HepG2 (cell line): ENCODE measurements around the gene SYTL1. TPM values are rescaled to one million over a fixed set of nuclear protein-coding genes. Genes with fewer than 3 reads are reported as not detected.

Source experiments
- ELF3 ChIP-seq: IDR thresholded peaks from 2 replicates; pipeline ENCODE4 v1.6.1; 2016; ENCODE audit warnings: missing genetic modification reagents, missing compliant biosample characterization
- ESRRA ChIP-seq: sonication (generic); formaldehyde crosslinking; IDR thresholded peaks from 2 replicates; pipeline ENCODE4 v1.5.1; 2020; ENCODE audit warnings: mild to moderate bottlenecking, low read depth, missing genetic modification reagents
- GMEB1 ChIP-seq: sonication (generic); formaldehyde crosslinking; IDR thresholded peaks from 2 replicates; pipeline ENCODE4 v1.5.1; 2020; ENCODE audit warnings: missing genetic modification reagents, mild to moderate bottlenecking, borderline replicate concordance
- HNRNPH1 ChIP-seq: fragments of 200-400 bp; formaldehyde crosslinking; optimal IDR thresholded peaks from 2 replicates; pipeline ENCODE3; 2017; ENCODE audit warnings: mild to moderate bottlenecking, low read depth, low read length
- MTA1 ChIP-seq: sonication (generic); formaldehyde crosslinking; IDR thresholded peaks from 2 replicates; pipeline ENCODE4 v1.4.0; 2020; ENCODE audit warnings: missing genetic modification reagents, mild to moderate bottlenecking, borderline replicate concordance
- MZF1 ChIP-seq: sonication (generic); formaldehyde crosslinking; IDR thresholded peaks from 2 replicates; pipeline ENCODE4 v1.8.1; 2023; ENCODE audit warnings: mild to moderate bottlenecking, missing genetic modification reagents, borderline replicate concordance
- NKX3-1 ChIP-seq: sonication (generic); formaldehyde crosslinking; IDR thresholded peaks from 2 replicates; pipeline ENCODE4 v1.5.0; 2020; ENCODE audit warnings: missing genetic modification reagents
- RBM39 ChIP-seq: fragments of 200-400 bp; formaldehyde crosslinking; IDR thresholded peaks from one replicate; pipeline ENCODE4 v1.6.1; 2018; ENCODE audit warnings: antibody characterized with exemption, mild to moderate bottlenecking, low read depth, low read length; ENCODE audit not compliant: poor library complexity, severe bottlenecking
- RFXAP ChIP-seq: sonication (generic); formaldehyde crosslinking; IDR thresholded peaks from 2 replicates; pipeline ENCODE4 v1.4.0; 2020; ENCODE audit warnings: missing genetic modification reagents, borderline replicate concordance
- SALL2 ChIP-seq: sonication (generic); formaldehyde crosslinking; IDR thresholded peaks from 2 replicates; pipeline ENCODE4 v1.8.1; 2023; ENCODE audit warnings: mild to moderate bottlenecking, missing genetic modification reagents, inconsistent platforms
- ZEB1 ChIP-seq: IDR thresholded peaks from 2 replicates; pipeline ENCODE4 v1.6.1; 2012; ENCODE audit warnings: mild to moderate bottlenecking, low read depth, inconsistent platforms; ENCODE audit not compliant: insufficient replicate concordance
- ZNF563 ChIP-seq: sonication (generic); formaldehyde crosslinking; IDR thresholded peaks from 2 replicates; pipeline ENCODE4 v1.8.0; 2022; ENCODE audit warnings: mild to moderate bottlenecking, moderate library complexity, missing genetic modification reagents
- ZNF672 ChIP-seq: sonication (generic); formaldehyde crosslinking; IDR thresholded peaks from 2 replicates; pipeline ENCODE4 v1.8.1; 2022; ENCODE audit warnings: missing genetic modification reagents
- ZSCAN22 ChIP-seq: sonication (generic); formaldehyde crosslinking; IDR thresholded peaks from 2 replicates; pipeline ENCODE4 v1.4.0; 2020; ENCODE audit warnings: mild to moderate bottlenecking, missing genetic modification reagents
- polyA plus RNA-seq, 8 experiments: library from polyadenylated mRNA; depleted of rRNA in 3 of 8; stranded (reverse) in 7 of 8; unstranded in 1 of 8; fragments of >200 nt; fragmentation: Illumina TruSeq in 4 of 8; extraction: Trizol in 4 of 8; gene quantifications; 2 replicates each; pipeline versions ENCODE4 v1.2.1 to v1.2.3, GENCODE V29; 2011 to 2016; ENCODE audit warnings: low read depth in 4 of 8, missing spikeins in 1 of 8, mixed read lengths in 1 of 8; ENCODE audit not compliant: insufficient read depth in 1 of 8
- total RNA-seq, 5 experiments: library from RNA; depleted of rRNA; stranded (reverse); fragments of >200 nt; fragmentation: Illumina TruSeq; extraction: Trizol; gene quantifications; 2 replicates each; pipeline ENCODE4 v1.2.3, GENCODE V29; 2016; ENCODE audit warnings: low read depth in 1 of 5
- TF ChIP-seq, protein P1 (sequence below): sonication (generic); formaldehyde crosslinking; IDR thresholded peaks from one replicate; pipeline ENCODE4 v1.5.1; 2020; ENCODE audit warnings: mild to moderate bottlenecking, missing genetic modification reagents; ENCODE audit errors: not compliant biosample characterization
- TF ChIP-seq, protein P2 (sequence below): sonication (generic); formaldehyde crosslinking; IDR thresholded peaks from 2 replicates; pipeline ENCODE4 v1.5.1; 2020; ENCODE audit warnings: mild to moderate bottlenecking, missing genetic modification reagents

The SYTL1 gene
- total and polyA plus RNA-seq, 2 of the 13 experiments (the other 11 are each of a cell fraction or from before 2014, with no cell fraction given) = 11.1 to 17.8 TPM

GRCh38 chr1:27341525-27342252 is at the start of gene SYTL1 (continued):
- TF ChIP-seq, protein P1, sequence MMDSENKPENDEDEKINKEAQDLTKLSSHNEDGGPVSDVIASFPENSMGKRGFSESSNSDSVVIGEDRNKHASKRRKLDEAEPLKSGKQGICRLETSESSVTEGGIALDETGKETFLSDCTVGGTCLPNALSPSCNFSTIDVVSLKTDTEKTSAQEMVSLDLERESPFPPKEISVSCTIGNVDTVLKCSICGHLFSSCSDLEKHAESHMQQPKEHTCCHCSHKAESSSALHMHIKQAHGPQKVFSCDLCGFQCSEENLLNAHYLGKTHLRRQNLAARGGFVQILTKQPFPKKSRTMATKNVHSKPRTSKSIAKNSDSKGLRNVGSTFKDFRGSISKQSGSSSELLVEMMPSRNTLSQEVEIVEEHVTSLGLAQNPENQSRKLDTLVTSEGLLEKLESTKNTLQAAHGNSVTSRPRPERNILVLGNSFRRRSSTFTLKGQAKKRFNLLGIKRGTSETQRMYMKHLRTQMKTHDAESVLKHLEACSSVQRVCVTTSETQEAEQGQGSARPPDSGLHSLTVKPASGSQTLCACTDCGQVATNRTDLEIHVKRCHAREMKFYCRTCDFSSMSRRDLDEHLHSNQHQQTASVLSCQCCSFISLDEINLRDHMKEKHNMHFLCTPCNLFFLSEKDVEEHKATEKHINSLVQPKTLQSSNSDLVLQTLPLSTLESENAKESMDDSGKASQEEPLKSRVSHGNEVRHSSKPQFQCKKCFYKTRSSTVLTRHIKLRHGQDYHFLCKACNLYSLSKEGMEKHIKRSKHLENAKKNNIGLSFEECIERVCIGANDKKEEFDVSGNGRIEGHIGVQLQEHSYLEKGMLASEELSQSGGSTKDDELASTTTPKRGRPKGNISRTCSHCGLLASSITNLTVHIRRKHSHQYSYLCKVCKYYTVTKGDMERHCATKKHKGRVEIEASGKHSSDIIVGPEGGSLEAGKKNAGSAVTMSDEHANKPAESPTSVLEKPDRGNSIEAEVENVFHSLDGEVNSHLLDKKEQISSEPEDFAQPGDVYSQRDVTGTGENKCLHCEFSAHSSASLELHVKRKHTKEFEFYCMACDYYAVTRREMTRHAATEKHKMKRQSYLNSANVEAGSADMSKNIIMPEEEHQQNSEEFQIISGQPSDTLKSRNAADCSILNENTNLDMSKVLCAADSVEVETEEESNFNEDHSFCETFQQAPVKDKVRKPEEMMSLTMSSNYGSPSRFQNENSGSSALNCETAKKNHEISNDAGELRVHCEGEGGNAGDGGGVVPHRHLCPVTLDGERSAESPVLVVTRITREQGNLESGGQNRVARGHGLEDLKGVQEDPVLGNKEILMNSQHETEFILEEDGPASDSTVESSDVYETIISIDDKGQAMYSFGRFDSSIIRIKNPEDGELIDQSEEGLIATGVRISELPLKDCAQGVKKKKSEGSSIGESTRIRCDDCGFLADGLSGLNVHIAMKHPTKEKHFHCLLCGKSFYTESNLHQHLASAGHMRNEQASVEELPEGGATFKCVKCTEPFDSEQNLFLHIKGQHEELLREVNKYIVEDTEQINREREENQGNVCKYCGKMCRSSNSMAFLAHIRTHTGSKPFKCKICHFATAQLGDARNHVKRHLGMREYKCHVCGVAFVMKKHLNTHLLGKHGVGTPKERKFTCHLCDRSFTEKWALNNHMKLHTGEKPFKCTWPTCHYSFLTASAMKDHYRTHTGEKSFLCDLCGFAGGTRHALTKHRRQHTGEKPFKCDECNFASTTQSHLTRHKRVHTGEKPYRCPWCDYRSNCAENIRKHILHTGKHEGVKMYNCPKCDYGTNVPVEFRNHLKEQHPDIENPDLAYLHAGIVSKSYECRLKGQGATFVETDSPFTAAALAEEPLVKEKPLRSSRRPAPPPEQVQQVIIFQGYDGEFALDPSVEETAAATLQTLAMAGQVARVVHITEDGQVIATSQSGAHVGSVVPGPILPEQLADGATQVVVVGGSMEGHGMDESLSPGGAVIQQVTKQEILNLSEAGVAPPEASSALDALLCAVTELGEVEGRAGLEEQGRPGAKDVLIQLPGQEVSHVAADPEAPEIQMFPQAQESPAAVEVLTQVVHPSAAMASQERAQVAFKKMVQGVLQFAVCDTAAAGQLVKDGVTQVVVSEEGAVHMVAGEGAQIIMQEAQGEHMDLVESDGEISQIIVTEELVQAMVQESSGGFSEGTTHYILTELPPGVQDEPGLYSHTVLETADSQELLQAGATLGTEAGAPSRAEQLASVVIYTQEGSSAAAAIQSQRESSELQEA (CRISPR knock-in tag) = no peak
- TF ChIP-seq ZSCAN22 (CRISPR knock-in tag) (no peak), ELF3 (peak; percentile 45; the same call in 1 of the 2 replicates), RBM39 (no peak), MTA1 (CRISPR knock-in tag) (no peak), MZF1 (CRISPR knock-in tag) (no peak), ZNF563 (0 out of 2 replicates have a peak, but pooled peaks have one; percentile 32), ESRRA (no peak), HNRNPH1 (no peak), ZNF672 (no peak), SALL2 (CRISPR knock-in tag) (peak; percentile 56; the same call in 1 of the 2 replicates), GMEB1 (CRISPR knock-in tag) (no peak), ZEB1 (peak; percentile 40), RFXAP (CRISPR knock-in tag) (no peak), NKX3-1 (CRISPR knock-in tag) (no peak)
- TF ChIP-seq, protein P2, sequence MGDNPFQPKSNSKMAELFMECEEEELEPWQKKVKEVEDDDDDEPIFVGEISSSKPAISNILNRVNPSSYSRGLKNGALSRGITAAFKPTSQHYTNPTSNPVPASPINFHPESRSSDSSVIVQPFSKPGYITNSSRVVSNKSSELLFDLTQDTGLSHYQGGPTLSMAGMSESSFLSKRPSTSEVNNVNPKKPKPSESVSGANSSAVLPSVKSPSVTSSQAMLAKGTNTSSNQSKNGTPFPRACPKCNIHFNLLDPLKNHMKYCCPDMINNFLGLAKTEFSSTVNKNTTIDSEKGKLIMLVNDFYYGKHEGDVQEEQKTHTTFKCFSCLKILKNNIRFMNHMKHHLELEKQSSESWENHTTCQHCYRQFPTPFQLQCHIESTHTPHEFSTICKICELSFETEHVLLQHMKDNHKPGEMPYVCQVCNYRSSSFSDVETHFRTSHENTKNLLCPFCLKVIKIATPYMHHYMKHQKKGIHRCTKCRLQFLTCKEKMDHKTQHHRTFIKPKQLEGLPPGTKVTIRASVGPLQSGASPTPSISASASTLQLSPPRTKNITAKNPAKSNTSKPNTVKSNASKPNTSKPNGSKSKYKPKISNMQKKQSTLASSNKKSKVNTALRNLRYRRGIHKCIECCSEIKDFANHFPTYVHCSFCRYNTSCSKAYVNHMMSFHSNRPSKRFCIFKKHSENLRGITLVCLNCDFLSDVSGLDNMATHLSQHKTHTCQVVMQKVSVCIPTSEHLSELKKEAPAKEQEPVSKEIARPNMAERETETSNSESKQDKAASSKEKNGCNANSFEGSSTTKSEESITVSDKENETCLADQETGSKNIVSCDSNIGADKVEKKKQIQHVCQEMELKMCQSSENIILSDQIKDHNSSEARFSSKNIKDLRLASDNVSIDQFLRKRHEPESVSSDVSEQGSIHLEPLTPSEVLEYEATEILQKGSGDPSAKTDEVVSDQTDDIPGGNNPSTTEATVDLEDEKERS (CRISPR knock-in tag) = no peak
